ENCODE results near the gene CRAMP1.

DNA sequence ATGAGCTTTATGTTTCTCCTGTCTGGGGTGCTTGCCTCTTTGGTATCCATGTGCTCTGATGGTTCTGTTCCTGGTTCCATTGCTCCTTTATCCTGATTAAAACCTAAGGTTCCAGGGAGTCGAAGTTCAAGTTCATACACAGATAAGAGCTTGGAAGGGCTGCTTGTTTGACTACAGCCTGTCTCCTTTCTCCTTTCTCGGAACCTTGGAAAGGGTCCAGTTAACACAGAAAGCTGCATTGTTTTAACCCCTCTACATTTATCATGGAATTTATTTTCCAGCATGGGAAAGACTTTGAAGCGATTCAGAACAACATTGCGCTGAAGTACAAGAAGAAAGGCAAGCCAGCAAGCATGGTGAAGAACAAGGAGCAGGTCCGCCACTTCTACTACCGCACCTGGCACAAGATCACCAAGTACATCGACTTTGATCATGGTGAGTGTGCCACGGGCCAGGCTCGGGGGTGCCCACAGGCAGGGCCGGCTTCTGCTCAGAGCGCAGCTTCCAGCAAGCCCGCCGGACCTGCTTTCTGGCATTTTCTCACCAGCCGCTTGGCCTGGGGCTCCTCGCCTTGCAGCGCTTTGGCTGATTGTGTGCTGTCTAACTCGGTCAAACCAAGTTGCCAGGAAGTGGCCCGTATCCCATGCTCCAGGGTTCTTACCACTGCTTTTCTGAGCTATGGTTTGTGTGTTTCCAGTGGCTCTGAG lies 19.9 kb downstream of the CRAMP1 start:
- TF ChIP-seq, protein P1, sequence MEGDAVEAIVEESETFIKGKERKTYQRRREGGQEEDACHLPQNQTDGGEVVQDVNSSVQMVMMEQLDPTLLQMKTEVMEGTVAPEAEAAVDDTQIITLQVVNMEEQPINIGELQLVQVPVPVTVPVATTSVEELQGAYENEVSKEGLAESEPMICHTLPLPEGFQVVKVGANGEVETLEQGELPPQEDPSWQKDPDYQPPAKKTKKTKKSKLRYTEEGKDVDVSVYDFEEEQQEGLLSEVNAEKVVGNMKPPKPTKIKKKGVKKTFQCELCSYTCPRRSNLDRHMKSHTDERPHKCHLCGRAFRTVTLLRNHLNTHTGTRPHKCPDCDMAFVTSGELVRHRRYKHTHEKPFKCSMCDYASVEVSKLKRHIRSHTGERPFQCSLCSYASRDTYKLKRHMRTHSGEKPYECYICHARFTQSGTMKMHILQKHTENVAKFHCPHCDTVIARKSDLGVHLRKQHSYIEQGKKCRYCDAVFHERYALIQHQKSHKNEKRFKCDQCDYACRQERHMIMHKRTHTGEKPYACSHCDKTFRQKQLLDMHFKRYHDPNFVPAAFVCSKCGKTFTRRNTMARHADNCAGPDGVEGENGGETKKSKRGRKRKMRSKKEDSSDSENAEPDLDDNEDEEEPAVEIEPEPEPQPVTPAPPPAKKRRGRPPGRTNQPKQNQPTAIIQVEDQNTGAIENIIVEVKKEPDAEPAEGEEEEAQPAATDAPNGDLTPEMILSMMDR (IDR thresholded peaks at IDR 0.05): no peak
- no peak for TF ChIP-seq EZH2 (IDR thresholded peaks at IDR 0.05)
- TF ChIP-seq EZH2phosphoT487 (IDR thresholded peaks at IDR 0.05): no peak

All from neural progenitor cell (in vitro differentiated cells).